ENCODE measurements around the gene TMEM139. TPM values are rescaled to one million over a fixed set of nuclear protein-coding genes. Genes with fewer than 3 reads are reported as not detected.

TMEM139 gene
- total RNA-seq, 1 experiment from 2014 or later = 0.85 TPM

- Mint-ChIP-seq H3K36me3 (ENCODE audit: insufficient read depth in 1 of 3, low read depth in 3 of 3) (no peaks in the 10 kb centered on the region), H3K4me3 (no peak overlapping the region), H3K27ac (no peak overlapping the region), H3K27me3 (ENCODE audit: low read depth) (peaks cover 5% of the 10 kb centered on the region), H3K4me1 (no peaks in the 10 kb centered on the region), H3K9me3 (no peaks in the 10 kb centered on the region)
- Histone ChIP-seq H3K18ac (ENCODE audit: insufficient read length, low read depth, low read length) (no peak overlapping the region), H3K79me1 (ENCODE audit: insufficient read depth, low read depth, low read length, poor library complexity, severe bottlenecking) (no peaks in the 10 kb centered on the region), H2BK15ac (ENCODE audit: low read depth, low read length) (no peak overlapping the region), H4K20me1 (ENCODE audit: control insufficient read depth, insufficient read depth, insufficient read length) (no peaks in the 10 kb centered on the region), H3K4me2 (ENCODE audit: insufficient read depth, insufficient read length, low read length) (no peak overlapping the region), H3K4ac (ENCODE audit: low read depth, low read length) (no peak overlapping the region), H3K23ac (ENCODE audit: insufficient read length, low read depth, low read length) (no peak overlapping the region), H3K4me1 (ENCODE audit: insufficient read depth, low read length) (no peaks in the 10 kb centered on the region), H4K5ac (ENCODE audit: insufficient read length, low read depth, low read length) (no peak overlapping the region), H2BK120ac (ENCODE audit: low read depth, low read length, poor library complexity, severe bottlenecking) (no peak overlapping the region), H2AFZ (ENCODE audit: low read length) (no peak overlapping the region), H3K9me3 (ENCODE audit: control insufficient read depth, low read depth, low read length) (no peaks in the 10 kb centered on the region), H3T11ph (ENCODE audit: low read length) (no peak overlapping the region), H4K8ac (replicated peaks; ENCODE audit: insufficient read length, low read depth, low read length) (no peak overlapping the region), H2AK5ac (ENCODE audit: insufficient read length, low read length) (no peak overlapping the region), H3K14ac (ENCODE audit: insufficient read depth, low read length) (no peak overlapping the region), H3K79me2 (ENCODE audit: insufficient read depth, low read length) (no peaks in the 10 kb centered on the region), H2BK5ac (ENCODE audit: insufficient read length, low read length) (no peak overlapping the region), H3K9ac (ENCODE audit: extremely low read depth, insufficient read length, low read length) (no peak overlapping the region), H3K27me3 (ENCODE audit: insufficient read depth, low read length) (no peaks in the 10 kb centered on the region), H2BK20ac (ENCODE audit: low read depth, low read length, poor library complexity, severe bottlenecking) (no peak overlapping the region), H3K23me2 (ENCODE audit: insufficient read length, low read depth, low read length, poor library complexity, severe bottlenecking) (no peaks in the 10 kb centered on the region), H4K91ac (ENCODE audit: insufficient read length, low read depth, low read length) (no peak overlapping the region), H3K56ac (ENCODE audit: insufficient read length, low read depth, low read length) (no peak overlapping the region), H2BK12ac (ENCODE audit: insufficient read length, low read depth, low read length) (no peak overlapping the region), H3K27ac (ENCODE audit: insufficient read length, low read depth, low read length) (no peak overlapping the region)
- TF ChIP-seq, protein P1, sequence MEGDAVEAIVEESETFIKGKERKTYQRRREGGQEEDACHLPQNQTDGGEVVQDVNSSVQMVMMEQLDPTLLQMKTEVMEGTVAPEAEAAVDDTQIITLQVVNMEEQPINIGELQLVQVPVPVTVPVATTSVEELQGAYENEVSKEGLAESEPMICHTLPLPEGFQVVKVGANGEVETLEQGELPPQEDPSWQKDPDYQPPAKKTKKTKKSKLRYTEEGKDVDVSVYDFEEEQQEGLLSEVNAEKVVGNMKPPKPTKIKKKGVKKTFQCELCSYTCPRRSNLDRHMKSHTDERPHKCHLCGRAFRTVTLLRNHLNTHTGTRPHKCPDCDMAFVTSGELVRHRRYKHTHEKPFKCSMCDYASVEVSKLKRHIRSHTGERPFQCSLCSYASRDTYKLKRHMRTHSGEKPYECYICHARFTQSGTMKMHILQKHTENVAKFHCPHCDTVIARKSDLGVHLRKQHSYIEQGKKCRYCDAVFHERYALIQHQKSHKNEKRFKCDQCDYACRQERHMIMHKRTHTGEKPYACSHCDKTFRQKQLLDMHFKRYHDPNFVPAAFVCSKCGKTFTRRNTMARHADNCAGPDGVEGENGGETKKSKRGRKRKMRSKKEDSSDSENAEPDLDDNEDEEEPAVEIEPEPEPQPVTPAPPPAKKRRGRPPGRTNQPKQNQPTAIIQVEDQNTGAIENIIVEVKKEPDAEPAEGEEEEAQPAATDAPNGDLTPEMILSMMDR (conservative IDR thresholded peaks at IDR 0.05) = no peak
- WGBS (ENCODE audit: extremely low coverage, insufficient read length, low lambda C conversion rate) = 100% methylated on average over 1 of the region's 1 CpG
- no peak for DNase-seq
Observed at GRCh38 chr7:143250822-143251221, 33.9 kb upstream of the TMEM139 start.
